ENCODE measurements around the gene PEMT. TPM values are rescaled to one million over a fixed set of nuclear protein-coding genes. Genes with fewer than 3 reads are reported as not detected.

PEMT gene
- total and polyA plus RNA-seq, 2 of the 4 experiments (the other 2 are of a cell fraction) = 23.3 to 49.5 TPM

- Histone ChIP-seq H3K4me2 (ENCODE audit: low read depth, low read length) (no peak overlapping the region), H3K18ac (ENCODE audit: low read depth, low read length) (no peak overlapping the region), H2BK15ac (ENCODE audit: low read depth, low read length) (no peak overlapping the region), H4K5ac (ENCODE audit: low read depth, low read length) (no peak overlapping the region), H3K36me3 (ENCODE audit: control insufficient read depth, insufficient read depth, low read length) (no peaks in the 10 kb centered on the region), H3K23ac (ENCODE audit: low read depth, low read length) (no peak overlapping the region), H4K91ac (ENCODE audit: insufficient read depth, low read depth, low read length) (no peak overlapping the region), H4K20me1 (ENCODE audit: insufficient read depth, low read length) (peaks cover 25% of the 10 kb centered on the region; the same call in 1 of the 2 replicates), H2AK5ac (ENCODE audit: low read depth, low read length) (no peak overlapping the region), H2BK120ac (ENCODE audit: low read depth, low read length) (no peak overlapping the region), H3K56ac (ENCODE audit: extremely low read depth, insufficient read depth, low read length) (no peak overlapping the region), H3K9ac (ENCODE audit: low read depth, low read length) (no peak overlapping the region), H3K4me3 (ENCODE audit: insufficient read depth, low read depth, low read length) (no peak overlapping the region), H2AK9ac (replicated peaks; ENCODE audit: low read depth, low read length, poor library complexity) (no peak overlapping the region), H3K27me3 (ENCODE audit: control insufficient read depth, insufficient read depth, low read length) (no peaks in the 10 kb centered on the region), H3K4me1 (ENCODE audit: control insufficient read depth, insufficient read depth, low read length) (peaks cover 2% of the 10 kb centered on the region; the same call in 1 of the 2 replicates), H3K4ac (ENCODE audit: low read depth, low read length) (no peak overlapping the region), H4K8ac (ENCODE audit: low read depth in 2 of 2, low read length in 2 of 2) (no peak overlapping the region), H2AFZ (replicated peaks; ENCODE audit: low read length, poor library complexity) (no peak overlapping the region), H3K79me1 (ENCODE audit: low read depth in 1 of 2, low read length in 2 of 2) (no peaks in the 10 kb centered on the region; a peak in 1 of 4 replicates), H3K9me1 (ENCODE audit: insufficient read depth, low read length) (no peaks in the 10 kb centered on the region; the same call in 1 of the 2 replicates), H3K27ac (ENCODE audit: insufficient read depth, low read length) (no peak overlapping the region), H2BK5ac (ENCODE audit: low read depth, low read length, poor library complexity, severe bottlenecking) (no peak overlapping the region), H2BK20ac (ENCODE audit: low read depth, low read length) (no peak overlapping the region), H3K9me3 (ENCODE audit: control insufficient read depth, insufficient read depth, low read length) (no peaks in the 10 kb centered on the region), H3K14ac (replicated peaks; ENCODE audit: low read depth, low read length) (no peak overlapping the region)
- in situ Hi-C loops (cut with MboI; ENCODE audit: low sequenced_read_pairs) = loop anchor here (5.0 kb wide), 2 partner anchors 67 to 212 kb away; no protein-coding TSS in a partner anchor
- intact Hi-C loops (cut with micrococcal nuclease) = loop anchor here (1.0 kb wide), 1 partner anchor 72 kb away; no protein-coding TSS in a partner anchor
- DNase-seq = no peak
- dilution Hi-C loops (cut with HindIII; ENCODE audit: low sequenced_read_pairs, unreplicated experiment) = no loop called here
- ChIA-PET POLR2A (ENCODE audit: unreplicated experiment) (no interaction called here), CTCF (interaction anchor here (0.9 to 1.5 kb wide), 2 partner anchors 73 to 213 kb away, joined by 3 to 13 read pairs; partner anchors contain the start of gene RASD1)
- TF ChIP-seq MAFK (IDR thresholded peaks at IDR 0.05; ENCODE audit: low read depth, low read length) = no peak
- TF ChIP-seq USF2 (IDR thresholded peaks at IDR 0.05; ENCODE audit: low read depth, low read length) = no peak
- no peak for TF ChIP-seq ELK1 (IDR thresholded peaks at IDR 0.05; ENCODE audit: borderline replicate concordance, low read depth, low read length)
- no peak for TF ChIP-seq RFX5 (IDR thresholded peaks at IDR 0.05; ENCODE audit: low read depth, low read length)
- TF ChIP-seq POLR2A (IDR thresholded peaks at IDR 0.05; ENCODE audit: low read depth, low read length) = no peak
- TF ChIP-seq RAD21 (IDR thresholded peaks at IDR 0.05; ENCODE audit: low read length) = no peak
- TF ChIP-seq RCOR1 (IDR thresholded peaks at IDR 0.05; ENCODE audit: insufficient replicate concordance, low read length) = no peak
- no peak for TF ChIP-seq MAZ (IDR thresholded peaks at IDR 0.05; ENCODE audit: borderline replicate concordance, low read depth, low read length)
- no peak for TF ChIP-seq CEBPB (IDR thresholded peaks at IDR 0.05; ENCODE audit: low read depth, low read length)
- TF ChIP-seq SMC3 (IDR thresholded peaks at IDR 0.05; ENCODE audit: low read depth, low read length) = no peak
- BruUV-seq (replicated peaks) = no TSS peak
- WGBS, 2 experiments (ENCODE audit: extremely low coverage in 2 of 2, insufficient read length in 1 of 2) = 50% methylated on average over 2 of the region's 4 CpGs; no CpG with 5 or more reads in 1 of the 2 experiments
- ATAC-seq (ENCODE audit: low read depth) = no peak
Measured at GRCh38 chr17:17569691-17570090, 21.8 kb downstream of the PEMT start.

Measured in IMR-90 (cell line).